IMR-90 (cell line): ENCODE results near the gene DOCK4. TPM values are rescaled to one million over a fixed set of nuclear protein-coding genes. Genes with fewer than 3 reads are reported as not detected.

Experiments used
- ATAC-seq: fragments of 200-7000 bp; cut with Tn5 transposase; 2 replicates; pipeline ENCODE4 v1.9.1; 2020; ENCODE audit warnings: low read depth, mild to moderate bottlenecking, moderate library complexity
- BruUV-seq: library from RNA; stranded (reverse); fragments of 400-500 nt; replicated peaks from 2 replicates; lab custom pipeline; 2021; lab: Mats Ljungman, UMichigan
- CTCF ChIA-PET: fragments of 300-600 bp; formaldehyde crosslinking; extraction: SDS; loops from one replicate; lab custom pipeline; 2021; ENCODE audit warnings: antibody characterized with exemption; lab: Yijun Ruan, JAX
- POLR2A ChIA-PET: fragments of 300-600 bp; sonication (Branson Sonifier 250); formaldehyde crosslinking; loops from one replicate; lab custom pipeline; 2022; ENCODE audit warnings: antibody characterized with exemption; ENCODE audit not compliant: unreplicated experiment; lab: Charles Lee
- DNase-seq: peaks from one replicate; pipeline ENCODE4 v3.0.0; 2013
- H2AFZ ChIP-seq: replicated peaks from 2 replicates; pipeline ENCODE3; 2013; ENCODE audit warnings: low read length, mild to moderate bottlenecking; ENCODE audit not compliant: poor library complexity
- H2AK5ac ChIP-seq: 2 replicates; pipeline ENCODE4 v1.6.1; 2013; ENCODE audit warnings: low read depth, low read length, inconsistent platforms
- H2AK9ac ChIP-seq: replicated peaks from 2 replicates; pipeline ENCODE3; 2013; ENCODE audit warnings: mild to moderate bottlenecking, low read depth, low read length, moderate library complexity; ENCODE audit not compliant: poor library complexity
- H2BK120ac ChIP-seq: 2 replicates; pipeline ENCODE4 v1.6.1; 2013; ENCODE audit warnings: low read depth, low read length, inconsistent platforms
- H2BK15ac ChIP-seq: 3 replicates; pipeline ENCODE4 v1.6.1; 2013; ENCODE audit warnings: low read depth, low read length, inconsistent platforms
- H2BK20ac ChIP-seq: 2 replicates; pipeline ENCODE4 v1.6.1; 2013; ENCODE audit warnings: low read depth, mild to moderate bottlenecking, inconsistent platforms, low read length, moderate library complexity
- H2BK5ac ChIP-seq: 2 replicates; pipeline ENCODE4 v1.6.1; 2013; ENCODE audit warnings: mild to moderate bottlenecking, low read depth, low read length, inconsistent platforms; ENCODE audit not compliant: poor library complexity, severe bottlenecking
- H3K14ac ChIP-seq: replicated peaks from 2 replicates; pipeline ENCODE4 v1.6.1; 2013; ENCODE audit warnings: low read depth, low read length, inconsistent platforms
- H3K18ac ChIP-seq: 2 replicates; pipeline ENCODE4 v1.6.1; 2013; ENCODE audit warnings: low read depth, low read length, control low read depth
- H3K23ac ChIP-seq: 2 replicates; pipeline ENCODE4 v1.6.1; 2013; ENCODE audit warnings: low read depth, low read length, inconsistent platforms
- H3K27ac ChIP-seq: 2 replicates; pipeline ENCODE4 v1.5.1; 2013; ENCODE audit warnings: mild to moderate bottlenecking, control low read depth, low read length; ENCODE audit not compliant: insufficient read depth
- H3K27me3 ChIP-seq: 2 replicates; pipeline ENCODE4 v1.6.1; 2013; ENCODE audit warnings: low read length; ENCODE audit not compliant: control insufficient read depth, insufficient read depth
- H3K36me3 ChIP-seq: 2 replicates; pipeline ENCODE4 v1.6.1; 2013; ENCODE audit warnings: low read length, mixed read lengths; ENCODE audit not compliant: control insufficient read depth, insufficient read depth
- H3K4ac ChIP-seq: 2 replicates; pipeline ENCODE4 v1.6.1; 2013; ENCODE audit warnings: low read depth, low read length, inconsistent platforms
- H3K4me1 ChIP-seq: 2 replicates; pipeline ENCODE4 v1.6.1; 2013; ENCODE audit warnings: low read length, mixed read lengths; ENCODE audit not compliant: control insufficient read depth, insufficient read depth
- H3K4me2 ChIP-seq: 2 replicates; pipeline ENCODE4 v1.6.1; 2013; ENCODE audit warnings: low read depth, mild to moderate bottlenecking, control low read depth, low read length, moderate library complexity
- H3K4me3 ChIP-seq: 2 replicates; pipeline ENCODE4 v1.5.1; 2013; ENCODE audit warnings: low read depth, mild to moderate bottlenecking, control low read depth, low read length, moderate library complexity; ENCODE audit not compliant: insufficient read depth
- H3K56ac ChIP-seq: 2 replicates; pipeline ENCODE4 v1.6.1; 2013; ENCODE audit warnings: low read length, inconsistent platforms; ENCODE audit not compliant: insufficient read depth; ENCODE audit errors: extremely low read depth
- H3K79me1 ChIP-seq, 2 experiments: 2 replicates each; pipeline ENCODE4 v1.6.1; 2013; ENCODE audit warnings: low read length in 2 of 2, inconsistent platforms in 1 of 2, low read depth in 1 of 2
- H3K9ac ChIP-seq: 2 replicates; pipeline ENCODE4 v1.6.1; 2013; ENCODE audit warnings: low read depth, low read length, control low read depth
- H3K9me1 ChIP-seq: 2 replicates; pipeline ENCODE4 v1.6.1; 2013; ENCODE audit warnings: low read length, inconsistent platforms; ENCODE audit not compliant: insufficient read depth
- H3K9me3 ChIP-seq: 2 replicates; pipeline ENCODE4 v1.6.1; 2013; ENCODE audit warnings: low read length; ENCODE audit not compliant: control insufficient read depth, insufficient read depth
- H4K20me1 ChIP-seq: 2 replicates; pipeline ENCODE4 v1.6.1; 2013; ENCODE audit warnings: low read length, inconsistent platforms; ENCODE audit not compliant: insufficient read depth
- H4K5ac ChIP-seq: 2 replicates; pipeline ENCODE4 v1.6.1; 2013; ENCODE audit warnings: mild to moderate bottlenecking, low read depth, low read length, control low read depth
- H4K8ac ChIP-seq, 2 experiments: 2 replicates each; pipeline ENCODE4 v1.6.1; 2013; ENCODE audit warnings: low read depth in 2 of 2, low read length in 2 of 2, control low read depth in 1 of 2, inconsistent platforms in 1 of 2
- H4K91ac ChIP-seq: 2 replicates; pipeline ENCODE4 v1.6.1; 2013; ENCODE audit warnings: low read depth, low read length, inconsistent platforms; ENCODE audit not compliant: insufficient read depth
- BHLHE40 ChIP-seq: fragments of 150-350 bp; IDR thresholded peaks from 2 replicates; pipeline ENCODE4 v1.6.1; 2016; ENCODE audit warnings: mild to moderate bottlenecking, low read depth, low read length
- CEBPB ChIP-seq: IDR thresholded peaks from 2 replicates; pipeline ENCODE4 v1.6.1; 2012; ENCODE audit warnings: low read depth, low read length, improper control_type of control experiment
- CHD1 ChIP-seq: IDR thresholded peaks from 2 replicates; pipeline ENCODE4 v1.6.1; 2012; ENCODE audit warnings: low read depth, low read length, improper control_type of control experiment
- ELK1 ChIP-seq: fragments of 150-350 bp; IDR thresholded peaks from 2 replicates; pipeline ENCODE4 v1.6.1; 2016; ENCODE audit warnings: low read depth, mild to moderate bottlenecking, low read length, moderate library complexity, borderline replicate concordance
- FOS ChIP-seq: fragments of 150-350 bp; IDR thresholded peaks from 2 replicates; pipeline ENCODE4 v1.6.1; 2016; ENCODE audit warnings: low read depth, low read length
- MAFK ChIP-seq: IDR thresholded peaks from 2 replicates; pipeline ENCODE4 v1.6.1; 2012; ENCODE audit warnings: low read depth, low read length, improper control_type of control experiment
- MAZ ChIP-seq: IDR thresholded peaks from 2 replicates; pipeline ENCODE4 v1.6.1; 2012; ENCODE audit warnings: low read depth, mild to moderate bottlenecking, low read length, improper control_type of control experiment, moderate library complexity, borderline replicate concordance
- MXI1 ChIP-seq: IDR thresholded peaks from 2 replicates; pipeline ENCODE4 v1.6.1; 2012; ENCODE audit warnings: low read depth, mild to moderate bottlenecking, low read length, moderate library complexity, borderline replicate concordance
- NFE2L2 ChIP-seq: fragments of 150-350 bp; IDR thresholded peaks from 2 replicates; pipeline ENCODE4 v1.6.1; 2016; ENCODE audit warnings: low read depth, mild to moderate bottlenecking, low read length
- POLR2A ChIP-seq: IDR thresholded peaks from 2 replicates; pipeline ENCODE4 v1.6.1; 2012; ENCODE audit warnings: mild to moderate bottlenecking, low read depth, low read length
- RAD21 ChIP-seq: IDR thresholded peaks from 2 replicates; pipeline ENCODE4 v1.6.1; 2012; ENCODE audit warnings: low read length, improper control_type of control experiment
- RCOR1 ChIP-seq: IDR thresholded peaks from 2 replicates; pipeline ENCODE4 v1.6.1; 2012; ENCODE audit warnings: mild to moderate bottlenecking, low read length, improper control_type of control experiment; ENCODE audit not compliant: insufficient replicate concordance
- RFX5 ChIP-seq: IDR thresholded peaks from 2 replicates; pipeline ENCODE4 v1.8.0; 2012; ENCODE audit warnings: low read depth, mild to moderate bottlenecking, low read length, moderate library complexity
- SMC3 ChIP-seq: fragments of 150-350 bp; IDR thresholded peaks from 2 replicates; pipeline ENCODE4 v1.6.1; 2016; ENCODE audit warnings: low read depth, mild to moderate bottlenecking, antibody characterized with exemption, low read length, moderate library complexity
- WGBS, 2 experiments: methylation state at CpG; one replicate each; pipeline versions ENCODE4 v1.1.5 to v1.1.7; 2013; ENCODE audit warnings: missing lambda C conversion rate in 2 of 2; ENCODE audit not compliant: insufficient read length in 1 of 2; ENCODE audit errors: extremely low coverage in 2 of 2; 5-methylcytosine and 5-hydroxymethylcytosine counted together
- dilution Hi-C: fragments of 300-500 bp; cut with HindIII; formaldehyde crosslinking; loops from one replicate; pipeline ENCODE4 v1.14.3; 2018; ENCODE audit warnings: low sequenced_read_pairs; ENCODE audit not compliant: unreplicated experiment
- in situ Hi-C: fragments of 300-500 bp; cut with MboI; formaldehyde crosslinking; loops from 3 replicates; pipeline ENCODE4 v1.14.3; 2019; ENCODE audit warnings: low sequenced_read_pairs, inconsistent platforms, mixed read lengths
- intact Hi-C: fragments of 100-400 bp; cut with micrococcal nuclease; formaldehyde crosslinking; loops from 2 replicates; pipeline ENCODE4 v1.10.0; 2022
- polyA plus RNA-seq, 3 experiments: library from polyadenylated mRNA; depleted of rRNA; stranded (reverse); fragments of >200 nt; gene quantifications; 2 replicates each; pipeline ENCODE4 v1.2.3, GENCODE V29; 2012; ENCODE audit warnings: low replicate concordance in 1 of 3
- total RNA-seq: library from RNA; depleted of rRNA; stranded (reverse); fragments of >200 nt; gene quantifications from 2 replicates; pipeline ENCODE4 v1.2.3, GENCODE V29; 2012
- TF ChIP-seq, protein P1 (sequence below): fragments of 150-350 bp; IDR thresholded peaks from 2 replicates; pipeline ENCODE4 v1.6.1; 2017; ENCODE audit warnings: mild to moderate bottlenecking, antibody characterized with exemption, low read length, low read depth
- TF ChIP-seq, protein P2 (sequence below): conservative IDR thresholded peaks from 2 replicates; pipeline ENCODE4 v1.5.1; 2012; ENCODE audit warnings: mild to moderate bottlenecking, low read depth, low read length, improper control_type of control experiment

DOCK4 gene
- total and polyA plus RNA-seq, 2 of the 4 experiments (the other 2 are of a cell fraction): 4.4 to 12.2 TPM

GRCh38 chr7:112238330-112238729, 32.1 kb upstream of the DOCK4 start:
- Histone ChIP-seq H3K4me1 (peaks cover 3% of the 10 kb centered on the region; the same call in 1 of the 2 replicates), H3K56ac (no peak overlapping the region), H3K4me3 (no peak overlapping the region), H3K9ac (no peak overlapping the region), H4K5ac (no peak overlapping the region), H2AK5ac (no peak overlapping the region), H4K91ac (no peak overlapping the region), H3K18ac (no peak overlapping the region), H2AFZ (no peak overlapping the region), H3K4ac (no peak overlapping the region), H3K36me3 (no peaks in the 10 kb centered on the region), H2BK120ac (no peak overlapping the region), H4K8ac (no peak overlapping the region), H4K20me1 (peaks cover 7% of the 10 kb centered on the region; the same call in 1 of the 2 replicates), H3K9me3 (no peaks in the 10 kb centered on the region), H3K79me1 (peaks cover 10 to 20% of the 10 kb centered on the region in 2 experiments; a peak in 3 of 4 replicates), H2BK15ac (no peak overlapping the region), H2BK20ac (no peak overlapping the region), H3K23ac (no peak overlapping the region), H3K27ac (no peak overlapping the region), H2AK9ac (no peak overlapping the region), H3K9me1 (0 out of 2 replicates have a peak, but pooled peaks cover 5% of the 10 kb centered on the region), H2BK5ac (no peak overlapping the region), H3K14ac (no peak overlapping the region), H3K4me2 (no peak overlapping the region), H3K27me3 (no peaks in the 10 kb centered on the region)
- intact Hi-C loops (no loop called here), dilution Hi-C loops (no loop called here), in situ Hi-C loops (no loop called here)
- no peak for TF ChIP-seq FOS
- TF ChIP-seq POLR2A: no peak
- TF ChIP-seq MAZ: no peak
- no peak for TF ChIP-seq NFE2L2
- no peak for TF ChIP-seq ELK1
- no peak for TF ChIP-seq RAD21
- no peak for TF ChIP-seq RFX5
- no peak for TF ChIP-seq MXI1
- TF ChIP-seq RCOR1: no peak
- no peak for TF ChIP-seq SMC3
- TF ChIP-seq CHD1: no peak
- TF ChIP-seq MAFK: no peak
- no peak for TF ChIP-seq BHLHE40
- TF ChIP-seq, protein P1, sequence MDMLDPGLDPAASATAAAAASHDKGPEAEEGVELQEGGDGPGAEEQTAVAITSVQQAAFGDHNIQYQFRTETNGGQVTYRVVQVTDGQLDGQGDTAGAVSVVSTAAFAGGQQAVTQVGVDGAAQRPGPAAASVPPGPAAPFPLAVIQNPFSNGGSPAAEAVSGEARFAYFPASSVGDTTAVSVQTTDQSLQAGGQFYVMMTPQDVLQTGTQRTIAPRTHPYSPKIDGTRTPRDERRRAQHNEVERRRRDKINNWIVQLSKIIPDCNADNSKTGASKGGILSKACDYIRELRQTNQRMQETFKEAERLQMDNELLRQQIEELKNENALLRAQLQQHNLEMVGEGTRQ: no peak
- TF ChIP-seq, protein P2, sequence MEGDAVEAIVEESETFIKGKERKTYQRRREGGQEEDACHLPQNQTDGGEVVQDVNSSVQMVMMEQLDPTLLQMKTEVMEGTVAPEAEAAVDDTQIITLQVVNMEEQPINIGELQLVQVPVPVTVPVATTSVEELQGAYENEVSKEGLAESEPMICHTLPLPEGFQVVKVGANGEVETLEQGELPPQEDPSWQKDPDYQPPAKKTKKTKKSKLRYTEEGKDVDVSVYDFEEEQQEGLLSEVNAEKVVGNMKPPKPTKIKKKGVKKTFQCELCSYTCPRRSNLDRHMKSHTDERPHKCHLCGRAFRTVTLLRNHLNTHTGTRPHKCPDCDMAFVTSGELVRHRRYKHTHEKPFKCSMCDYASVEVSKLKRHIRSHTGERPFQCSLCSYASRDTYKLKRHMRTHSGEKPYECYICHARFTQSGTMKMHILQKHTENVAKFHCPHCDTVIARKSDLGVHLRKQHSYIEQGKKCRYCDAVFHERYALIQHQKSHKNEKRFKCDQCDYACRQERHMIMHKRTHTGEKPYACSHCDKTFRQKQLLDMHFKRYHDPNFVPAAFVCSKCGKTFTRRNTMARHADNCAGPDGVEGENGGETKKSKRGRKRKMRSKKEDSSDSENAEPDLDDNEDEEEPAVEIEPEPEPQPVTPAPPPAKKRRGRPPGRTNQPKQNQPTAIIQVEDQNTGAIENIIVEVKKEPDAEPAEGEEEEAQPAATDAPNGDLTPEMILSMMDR: no peak
- no peak for TF ChIP-seq CEBPB
- CTCF ChIA-PET: no interaction called here
- ATAC-seq (no peak), DNase-seq (no peak)
- POLR2A ChIA-PET: no interaction called here
- no TSS peak for BruUV-seq
- no CpG with 5 or more reads among the region's 3 CpGs for WGBS, 2 experiments
